ENCODE measurements around the gene SDC1.
"Not testable (repeated sequence)": the region's sequence is repeated elsewhere in the genome, so short reads cannot be mapped to it uniquely, and the experiment has no call there.

The SDC1 gene, protein sequence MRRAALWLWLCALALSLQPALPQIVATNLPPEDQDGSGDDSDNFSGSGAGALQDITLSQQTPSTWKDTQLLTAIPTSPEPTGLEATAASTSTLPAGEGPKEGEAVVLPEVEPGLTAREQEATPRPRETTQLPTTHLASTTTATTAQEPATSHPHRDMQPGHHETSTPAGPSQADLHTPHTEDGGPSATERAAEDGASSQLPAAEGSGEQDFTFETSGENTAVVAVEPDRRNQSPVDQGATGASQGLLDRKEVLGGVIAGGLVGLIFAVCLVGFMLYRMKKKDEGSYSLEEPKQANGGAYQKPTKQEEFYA

DNA sequence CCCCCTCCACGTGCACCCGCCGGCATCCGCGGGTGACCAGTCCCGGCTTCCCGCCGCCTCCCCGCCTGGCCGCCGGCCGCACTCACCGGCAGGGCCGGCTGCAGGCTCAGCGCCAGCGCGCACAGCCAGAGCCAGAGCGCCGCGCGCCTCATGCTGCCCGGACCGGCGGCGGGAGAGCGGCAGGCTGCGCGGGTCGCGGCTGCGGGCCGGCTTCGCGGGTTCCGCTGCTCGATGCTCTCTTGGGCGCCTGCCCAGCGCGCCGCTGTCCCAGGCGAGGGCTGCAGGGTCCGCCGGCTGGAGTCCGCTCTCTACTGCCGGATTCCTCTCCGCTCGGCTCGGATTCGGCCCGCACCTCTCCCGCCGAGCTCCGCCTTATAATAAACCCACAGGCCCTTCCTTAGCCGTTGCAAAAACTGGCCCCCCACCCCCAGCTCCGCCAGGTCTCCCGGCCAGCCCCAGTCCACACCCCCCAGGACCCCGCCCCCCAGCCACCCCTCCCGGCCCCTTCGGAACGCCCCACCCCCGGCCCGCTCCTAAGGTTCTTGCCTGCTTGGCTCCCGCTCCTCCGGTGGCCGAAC lies at the start of gene SDC1:
SDC1 (minus strand) TSS at position 415 of the 578 bp plus-strand sequence; CDS start at position 152, 263 bp downstream.
- DNase-seq = no peak

DNA sequence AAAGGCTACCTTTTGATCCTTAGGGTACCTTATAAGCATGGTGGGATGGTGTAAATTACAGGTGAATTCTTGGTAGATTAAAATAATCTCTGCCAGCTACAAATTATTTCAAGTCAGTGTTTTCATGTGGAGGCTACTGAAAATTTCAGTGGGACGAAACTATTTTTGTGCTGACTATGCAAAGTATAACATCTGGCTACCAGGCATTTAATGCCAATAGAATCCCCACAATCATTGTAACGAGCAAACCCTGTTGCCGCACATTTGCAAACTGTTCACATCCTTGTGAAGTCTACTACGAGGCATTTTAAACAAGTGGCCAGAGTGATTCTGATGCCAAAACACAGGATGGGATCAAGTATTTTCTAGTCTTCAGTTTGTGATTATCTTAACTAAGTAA lies 48.1 kb upstream of the SDC1 start:
- no peak for DNase-seq

DNA sequence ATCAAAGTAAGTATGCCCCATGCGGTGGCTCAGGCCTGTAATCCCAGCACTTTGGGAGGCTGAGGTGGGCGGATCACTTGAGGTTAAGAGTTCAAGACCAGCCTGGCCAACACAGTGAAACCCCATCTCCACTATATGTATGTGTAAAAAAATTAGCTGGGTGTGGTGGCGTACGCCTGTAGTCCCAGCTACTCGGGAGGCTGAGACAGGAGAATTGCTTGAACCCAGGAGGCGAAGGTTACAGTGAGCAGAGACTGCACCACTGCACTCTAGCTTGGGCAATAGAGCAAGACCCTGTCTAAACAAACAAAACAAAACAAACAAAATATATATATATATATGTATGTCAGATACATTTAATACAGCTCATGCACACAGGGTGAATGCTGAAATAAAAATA lies 43.4 kb upstream of the SDC1 start:
- not testable (repeated sequence) for DNase-seq

DNA sequence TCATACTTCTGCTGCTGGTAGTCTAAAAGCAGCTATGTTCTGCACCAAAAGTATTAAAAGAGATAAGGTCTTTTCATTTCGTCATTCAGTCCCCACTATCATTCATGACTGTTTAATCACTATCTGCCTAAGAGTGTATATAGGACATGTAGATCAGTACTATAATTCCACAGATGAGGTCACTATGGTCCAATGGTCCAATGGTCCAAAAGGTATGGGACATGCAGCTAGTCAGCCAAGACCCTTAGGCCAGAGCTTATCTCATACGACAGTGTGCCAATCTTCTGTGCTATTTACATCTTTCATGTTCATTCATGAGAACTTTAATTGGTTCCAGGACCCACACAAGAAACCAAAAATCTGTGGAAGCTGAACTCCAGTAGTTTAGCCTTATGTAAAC lies 42.6 kb upstream of the SDC1 start:
- DNase-seq = no peak

DNA sequence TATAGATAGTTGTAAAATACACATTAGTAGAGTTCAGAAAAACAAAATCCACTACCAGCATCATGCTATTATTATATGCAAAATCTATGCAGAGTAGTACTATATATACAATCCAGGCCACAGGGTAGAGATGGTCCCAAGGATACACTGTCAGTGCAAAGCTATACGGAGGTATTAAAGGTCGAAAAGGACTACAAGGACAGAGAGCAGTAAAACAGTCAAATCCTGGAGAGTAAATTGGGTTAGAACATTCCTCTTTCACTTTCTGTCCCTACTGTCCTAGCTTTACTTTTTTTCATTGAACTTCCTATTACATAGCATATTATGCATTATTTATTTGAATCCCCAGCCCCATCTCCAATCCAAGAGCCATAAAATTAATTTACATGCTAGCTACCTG lies 39.7 kb upstream of the SDC1 start:
- no peak for DNase-seq

DNA sequence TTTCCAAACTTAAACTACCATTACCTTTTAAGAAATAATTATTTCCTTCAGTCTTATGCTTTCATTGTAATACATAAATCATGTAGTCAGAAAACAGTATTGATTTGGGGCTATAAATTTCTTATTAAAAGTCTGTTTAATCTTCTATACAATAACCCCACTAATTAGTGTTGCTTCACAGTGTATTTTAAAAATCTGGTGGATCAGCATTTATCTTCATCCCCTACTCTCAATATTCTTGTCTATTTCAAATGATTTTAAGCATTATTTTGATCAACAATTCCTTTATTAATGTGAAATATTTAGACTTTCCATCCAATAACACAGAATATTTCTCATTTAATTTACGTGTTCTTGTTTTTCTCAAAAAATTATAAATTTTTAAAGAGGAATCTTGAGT lies 32.5 kb upstream of the SDC1 start:
- DNase-seq = no peak

DNA sequence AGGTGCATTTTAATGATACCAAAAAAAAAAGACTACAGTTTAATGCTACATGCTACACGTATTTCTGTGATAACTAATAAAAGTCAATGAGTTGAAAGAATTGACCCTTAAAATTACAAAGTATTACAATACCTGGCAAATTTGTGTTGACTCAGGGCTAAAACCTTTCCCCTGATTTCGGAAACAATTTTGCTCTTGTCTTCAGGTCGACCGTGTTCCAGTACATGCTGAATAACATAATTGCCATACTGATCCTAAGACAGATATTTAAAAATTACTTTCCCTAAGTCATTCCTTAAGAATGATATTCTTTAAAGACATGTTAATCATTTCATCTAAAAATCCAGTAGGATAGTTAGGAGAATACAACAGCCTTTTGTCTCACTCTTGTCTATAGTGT lies 29.8 kb upstream of the SDC1 start:
- DNase-seq = no peak

DNA sequence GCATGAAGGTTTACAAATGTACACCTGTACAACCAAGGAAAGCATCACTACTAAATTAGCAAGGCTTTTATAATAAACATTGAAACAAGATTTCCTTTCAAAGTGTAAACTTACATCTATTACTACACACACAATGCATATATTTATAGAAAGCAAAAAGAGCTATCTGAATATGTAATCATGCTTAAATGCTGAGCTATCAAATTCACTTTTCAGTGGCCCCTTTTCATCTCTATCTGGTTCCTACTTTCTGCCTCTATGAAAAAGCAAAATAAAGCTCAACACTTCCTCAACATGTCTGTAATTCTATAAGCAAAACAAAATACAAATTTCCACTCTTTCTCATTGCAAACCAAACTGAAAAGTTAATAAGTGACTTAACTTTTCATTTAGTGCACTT lies 25.5 kb upstream of the SDC1 start:
- no peak for DNase-seq

DNA sequence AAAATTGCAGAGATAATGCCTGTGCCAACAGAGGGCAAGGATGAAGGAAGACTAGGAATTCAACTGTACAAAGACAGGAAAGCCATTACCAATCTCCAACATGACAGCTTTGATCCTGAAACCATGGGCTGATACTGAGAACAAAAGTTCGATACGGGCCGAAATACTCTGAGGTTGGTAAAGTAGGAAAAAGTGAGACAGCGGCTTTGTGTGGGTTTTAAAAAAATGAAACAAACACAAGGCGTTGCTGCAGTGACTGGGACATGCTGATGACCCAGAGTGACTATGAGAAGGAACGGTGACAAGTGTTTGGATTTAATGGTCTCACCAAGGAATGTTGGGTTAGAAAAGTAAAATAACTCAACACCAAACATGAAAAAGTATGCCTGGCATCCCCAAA lies 24.2 kb upstream of the SDC1 start:
- DNase-seq = no peak

DNA sequence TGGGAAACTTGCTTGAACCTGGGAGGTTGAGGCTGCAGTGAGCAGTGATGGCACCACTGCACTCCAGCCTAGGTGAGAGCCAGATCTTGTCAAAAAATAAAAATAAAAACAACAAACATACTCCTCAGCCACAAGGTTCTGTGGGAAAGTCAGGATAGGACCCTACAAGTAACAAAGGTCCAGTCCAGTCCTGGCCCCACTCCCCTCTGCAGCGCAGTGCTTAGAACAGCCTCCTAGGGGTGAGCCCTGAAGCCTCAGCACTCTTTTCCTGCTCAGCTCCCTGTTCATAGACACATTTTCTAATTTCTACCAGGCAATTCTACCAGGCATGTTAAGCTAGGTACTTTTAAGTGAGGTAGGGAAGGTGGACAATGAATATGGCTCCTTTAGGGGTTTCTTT lies 22.2 kb upstream of the SDC1 start:
- no peak for DNase-seq

DNA sequence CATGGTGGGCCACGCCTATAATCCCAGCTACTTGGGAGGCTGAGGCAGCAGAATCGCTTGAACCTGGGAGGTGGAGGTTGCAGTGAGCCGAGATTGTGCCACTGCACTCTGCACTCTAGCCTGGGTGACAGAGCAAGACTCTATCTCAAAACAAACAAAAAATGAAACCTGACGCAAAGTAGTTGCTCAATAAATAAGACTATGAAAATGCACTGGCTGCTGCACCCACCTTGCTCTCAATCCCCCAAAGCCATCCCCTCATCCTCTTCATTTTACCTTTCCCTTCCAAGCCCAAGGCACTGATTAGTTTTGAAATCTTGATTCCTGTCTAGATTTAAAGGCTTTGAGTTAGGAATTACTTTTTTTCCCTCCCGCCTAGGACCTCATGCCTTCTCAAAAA lies 18.7 kb upstream of the SDC1 start:
- DNase-seq = not testable (repeated sequence)

DNA sequence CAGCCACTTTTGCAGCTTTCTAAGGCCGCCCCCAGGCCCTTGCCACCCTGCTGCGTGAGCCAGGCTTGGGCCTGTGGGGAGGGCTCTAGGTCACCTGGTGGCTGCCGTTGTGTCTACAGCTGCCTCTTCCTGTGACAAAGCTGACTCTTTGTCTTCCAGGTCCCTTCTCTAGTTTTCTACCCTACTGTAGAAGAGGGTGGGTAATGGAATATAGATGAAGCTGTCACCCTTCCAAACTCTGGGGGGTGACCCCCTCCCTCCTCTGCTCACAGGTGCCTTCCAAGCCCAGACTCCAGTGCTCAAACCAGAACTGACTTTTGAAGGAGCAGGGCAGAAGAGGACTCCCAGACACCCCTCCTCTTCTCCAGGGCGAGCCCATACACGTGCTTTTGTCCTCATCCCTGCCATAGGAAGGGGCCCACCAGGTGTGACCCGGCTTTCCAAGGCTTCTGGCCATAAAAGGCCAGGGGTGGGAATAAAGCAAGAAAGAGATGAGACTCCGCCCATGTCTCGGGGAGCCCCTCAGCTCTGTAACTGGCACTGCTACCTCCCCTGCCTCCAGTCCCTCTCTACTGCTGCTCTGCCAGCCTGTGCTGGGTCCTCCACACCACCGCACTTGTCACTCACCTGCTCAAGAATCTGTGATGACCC lies 17.9 kb upstream of the SDC1 start:
- DNase-seq = no peak

DNA sequence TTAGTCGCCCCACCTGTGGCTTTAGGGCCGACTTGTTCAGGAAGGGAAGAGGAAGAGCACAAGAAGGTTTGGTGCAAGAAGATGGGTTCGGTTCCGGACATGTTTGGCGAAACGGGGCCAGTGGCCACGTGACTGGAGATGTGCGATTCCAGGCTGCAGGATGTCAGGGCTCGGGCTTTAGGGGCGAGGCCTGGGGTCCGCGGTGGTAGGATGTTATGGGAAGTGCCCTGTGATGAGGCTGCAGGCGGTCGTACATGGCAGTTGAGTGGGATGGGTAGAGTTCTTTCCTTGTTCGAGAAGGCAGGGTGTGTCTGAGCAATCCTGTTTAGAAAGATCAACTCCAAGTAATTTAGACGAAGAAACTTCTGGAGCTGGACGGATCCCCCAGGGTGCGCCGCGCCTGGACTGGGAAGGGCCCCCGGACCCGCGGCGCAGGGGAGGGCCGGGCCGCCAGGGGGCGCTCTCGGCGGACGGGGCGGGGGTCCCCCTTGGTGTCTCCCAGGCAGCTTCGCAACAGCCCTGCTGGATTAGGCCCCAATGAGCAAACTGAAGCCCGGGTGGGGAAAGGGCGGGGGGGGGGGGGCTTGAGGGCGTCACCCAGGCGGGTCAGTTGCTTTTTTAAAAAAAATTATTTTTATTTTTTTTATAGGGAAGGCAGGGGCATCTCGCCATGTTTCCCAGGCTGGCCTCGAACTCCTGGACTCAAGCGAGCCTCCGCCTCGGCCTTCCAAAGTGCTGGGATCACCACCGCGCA lies 17.2 kb upstream of the SDC1 start:
- no peak for DNase-seq

DNA sequence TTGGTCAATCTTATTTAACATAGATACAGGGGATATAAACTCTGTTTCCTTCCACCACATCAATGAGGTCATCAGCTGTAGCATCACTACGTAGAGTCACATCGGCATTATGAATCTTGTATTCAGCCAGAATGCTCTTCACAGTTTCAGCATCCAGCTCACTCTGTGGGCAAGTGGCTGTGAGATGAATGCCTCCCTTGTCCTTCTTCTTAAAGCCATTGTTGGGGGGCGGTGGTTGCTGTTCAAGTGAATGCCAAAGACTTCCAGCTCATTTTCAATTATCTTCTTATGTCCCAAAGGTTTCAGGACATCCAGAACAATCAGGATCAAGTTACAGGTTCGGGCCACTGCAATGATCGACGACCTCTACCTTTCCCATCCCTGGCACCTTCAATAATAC lies 15.4 kb upstream of the SDC1 start:
- DNase-seq = not testable (repeated sequence)

DNA sequence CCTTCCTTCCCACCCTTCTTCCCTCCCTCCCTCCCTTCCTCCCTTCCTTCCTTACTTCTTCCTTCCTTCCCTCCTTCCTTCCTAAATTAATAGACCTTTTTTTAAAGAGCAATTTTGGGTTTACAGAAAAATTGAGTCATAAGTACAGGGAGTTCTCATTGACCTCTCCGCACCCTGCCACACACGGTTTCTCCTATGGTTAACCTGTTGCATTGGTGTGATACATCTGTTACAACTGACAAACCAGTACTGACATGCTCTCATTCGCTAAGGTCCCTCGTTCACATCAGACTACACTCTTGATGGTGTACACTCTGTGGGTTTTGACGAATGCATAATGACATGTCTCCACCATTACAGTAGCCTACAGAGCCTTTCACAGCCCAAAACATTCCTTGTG lies 11.6 kb upstream of the SDC1 start:
- no peak for DNase-seq

DNA sequence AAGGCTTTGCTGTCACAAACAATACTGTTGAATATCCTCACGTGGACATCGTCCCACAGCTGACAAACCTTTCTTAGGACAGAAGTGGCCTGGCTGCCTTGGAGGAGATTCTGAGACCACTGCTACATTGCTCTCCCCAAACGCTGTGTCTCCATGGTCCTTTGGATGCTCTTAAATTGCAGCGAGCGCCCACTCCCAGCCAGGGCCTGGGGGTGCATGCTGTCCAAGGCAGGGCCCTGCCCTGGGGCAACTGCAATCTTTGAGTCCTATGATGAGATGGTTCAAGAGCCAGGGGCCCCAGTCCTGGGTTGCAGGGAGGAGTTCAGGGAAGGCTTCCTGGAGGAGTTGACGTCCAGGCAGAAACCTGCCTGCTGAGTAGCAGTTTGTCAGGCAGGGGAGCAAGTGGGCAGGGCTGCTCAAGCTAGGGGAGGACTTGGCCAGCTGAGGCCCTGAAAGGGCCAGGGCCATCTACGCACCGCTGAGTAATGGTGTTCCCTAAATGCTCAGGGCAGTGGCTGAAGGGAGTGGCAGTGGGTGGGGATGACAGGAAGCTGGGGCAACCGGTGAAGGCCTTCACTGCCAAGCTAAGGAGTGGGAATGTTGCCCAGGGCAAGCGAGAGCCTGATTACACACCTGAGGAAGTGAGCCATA lies 10.8 kb upstream of the SDC1 start:
- DNase-seq = no peak

DNA sequence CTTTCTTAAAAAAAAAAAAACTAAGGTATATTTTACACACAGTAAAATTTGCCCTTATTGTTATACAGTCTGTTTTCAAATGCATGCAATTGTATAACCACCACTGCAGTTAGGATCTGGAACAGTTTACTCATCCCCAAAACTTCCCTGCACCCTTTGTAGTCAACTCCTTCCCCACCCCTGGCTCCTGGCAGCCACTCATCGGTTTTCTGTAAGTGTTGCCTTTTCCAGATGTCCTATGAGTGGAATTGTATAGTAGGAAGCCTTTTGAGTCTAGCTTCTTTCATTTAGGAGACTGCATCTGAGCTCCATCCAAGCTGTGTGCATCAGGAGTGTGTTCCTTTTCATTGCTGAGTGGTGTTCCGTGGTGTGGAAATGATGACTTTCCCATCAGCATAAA lies 9.7 kb upstream of the SDC1 start:
- not testable (repeated sequence) for DNase-seq

DNA sequence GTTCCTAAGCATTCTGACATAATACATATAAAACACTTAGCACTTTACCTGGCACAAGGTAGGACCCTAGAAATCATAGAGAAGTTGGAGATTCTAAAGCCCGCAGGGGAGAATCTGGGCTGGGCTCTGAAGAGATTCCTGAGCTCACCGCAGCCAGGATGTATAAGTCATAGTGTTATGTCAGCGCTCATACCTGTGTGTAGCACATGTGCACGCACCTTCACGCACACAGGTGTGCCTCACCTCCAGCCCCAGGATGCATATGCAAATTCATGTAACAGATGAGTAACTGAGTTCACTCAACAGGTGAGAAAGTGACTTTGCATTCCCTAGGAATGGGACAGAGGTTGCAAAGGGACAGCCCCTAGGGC lies 7.9 kb upstream of the SDC1 start:
- no peak for DNase-seq

DNA sequence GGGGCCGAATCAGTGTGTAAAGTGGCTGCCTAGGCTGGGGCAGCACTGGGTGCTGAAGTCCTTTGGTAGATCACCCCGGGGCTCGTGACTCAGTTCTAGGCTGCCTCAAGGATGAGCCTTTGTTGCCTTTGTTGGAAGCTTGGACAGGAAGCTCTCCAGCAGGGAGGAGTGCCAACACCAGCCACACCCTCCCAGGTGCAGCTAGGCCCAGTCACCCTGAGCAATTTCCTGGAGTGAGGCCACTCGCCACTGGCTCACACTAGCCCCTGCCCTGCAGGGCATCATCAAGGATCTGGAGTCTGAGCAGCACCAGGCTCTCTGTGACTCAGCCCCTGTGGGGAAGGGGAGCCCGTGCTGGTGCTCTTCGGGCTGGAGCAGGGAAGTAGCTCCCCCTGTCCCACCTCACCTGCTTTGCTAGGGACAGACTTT lies 6.7 kb upstream of the SDC1 start:
- DNase-seq = peak; percentile 47

DNA sequence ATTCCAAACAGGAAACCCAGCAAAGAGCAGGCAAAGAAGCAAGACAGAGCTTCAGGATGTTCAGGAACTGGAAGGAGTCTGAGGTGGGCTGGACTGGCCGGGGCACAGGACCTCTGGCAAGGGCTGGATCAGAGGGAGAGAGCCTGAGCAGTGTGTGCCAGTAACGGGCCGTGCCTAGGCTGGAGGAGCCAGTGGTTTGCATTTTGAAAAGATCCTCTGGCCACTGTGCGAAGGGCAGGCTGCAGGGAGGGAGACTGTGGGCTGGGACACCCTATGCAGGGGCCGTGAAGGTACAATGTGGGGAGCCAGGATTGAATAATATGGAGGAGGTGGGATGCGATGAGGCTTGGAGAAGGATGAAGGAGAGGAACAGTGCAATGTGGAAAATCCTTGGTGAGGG lies 6.2 kb upstream of the SDC1 start:
- DNase-seq = no peak

DNA sequence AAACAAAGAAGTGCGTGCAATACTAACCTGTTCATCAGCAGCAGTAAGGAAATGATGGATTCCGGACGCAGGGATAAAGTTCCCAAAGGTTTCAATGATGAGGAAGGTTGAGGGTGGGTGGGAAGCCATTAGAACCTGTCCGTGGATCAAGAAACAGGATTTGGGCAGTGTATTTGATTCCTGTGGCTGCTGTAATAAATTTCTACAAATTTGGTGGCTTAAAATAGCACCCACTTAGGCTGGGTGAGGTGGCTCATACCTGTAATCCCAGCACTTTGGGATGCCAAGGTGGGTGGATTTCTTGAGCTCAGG lies 5.1 kb upstream of the SDC1 start:
- DNase-seq = no peak

DNA sequence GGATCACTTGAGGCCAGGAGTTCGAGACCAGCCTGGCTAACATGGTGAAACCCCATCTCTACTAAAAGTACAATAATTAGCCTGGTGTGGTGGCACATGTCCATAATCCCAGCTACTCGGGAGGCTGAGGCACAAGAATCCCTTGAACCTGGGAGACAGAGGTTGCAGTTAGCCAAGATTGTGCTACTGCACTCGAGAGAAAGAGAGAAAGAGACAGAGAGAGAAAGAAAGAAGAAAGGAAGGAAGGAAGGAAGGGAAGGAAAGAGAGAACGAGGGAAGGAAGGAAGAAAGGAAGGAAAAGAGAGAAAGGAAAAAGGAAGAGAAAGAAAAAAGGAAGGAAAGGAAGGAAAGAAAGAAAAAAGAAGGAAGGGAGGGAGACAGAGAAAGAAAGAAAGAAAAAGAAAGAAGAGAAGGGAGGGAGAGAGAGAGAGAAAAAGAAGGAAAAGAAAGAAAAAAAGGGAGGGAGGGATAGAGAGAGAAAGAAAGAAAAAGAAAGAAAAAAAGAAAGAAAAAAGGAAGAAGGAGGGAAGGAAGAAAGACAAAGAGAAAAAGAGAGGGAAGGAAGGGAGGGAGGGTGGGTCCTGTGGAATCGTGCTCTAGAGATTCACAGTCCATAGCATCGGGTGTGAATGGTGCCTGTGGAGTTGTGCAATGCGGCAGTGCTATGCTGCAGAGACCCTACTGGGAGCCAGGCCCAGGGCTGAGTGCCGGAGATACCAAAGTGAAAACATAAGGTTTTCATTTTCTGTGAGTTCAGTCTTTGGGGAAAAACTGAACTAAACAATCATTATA lies 4.6 kb upstream of the SDC1 start:
- DNase-seq = no peak
